HL-60/S4 treated with retinoic acid at 250 ng/mL for 4 days and 3 days (cell line): ENCODE results near the gene ASIC4.

ENCODE experiments used
- in situ Hi-C: fragments of 300-500 bp; cut with MboI; formaldehyde crosslinking; loops from 2 replicates; pipeline ENCODE4 v1.7.0; 2022; ENCODE audit warnings: low sequenced_read_pairs

ASIC4 gene

DNA sequence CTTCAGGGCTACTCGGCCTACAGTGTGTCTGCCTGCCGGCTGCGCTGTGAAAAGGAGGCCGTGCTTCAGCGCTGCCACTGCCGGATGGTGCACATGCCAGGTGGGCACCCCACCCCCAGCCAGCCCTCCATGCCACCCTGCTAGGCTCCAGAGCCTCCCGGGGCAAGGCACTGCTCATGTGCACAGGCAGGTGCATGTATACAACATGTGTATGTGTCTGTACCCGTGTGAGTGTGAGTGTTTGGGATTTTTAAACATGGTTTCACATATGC lies 18.0 kb downstream of the ASIC4 start:
- in situ Hi-C loops = no loop called here

DNA sequence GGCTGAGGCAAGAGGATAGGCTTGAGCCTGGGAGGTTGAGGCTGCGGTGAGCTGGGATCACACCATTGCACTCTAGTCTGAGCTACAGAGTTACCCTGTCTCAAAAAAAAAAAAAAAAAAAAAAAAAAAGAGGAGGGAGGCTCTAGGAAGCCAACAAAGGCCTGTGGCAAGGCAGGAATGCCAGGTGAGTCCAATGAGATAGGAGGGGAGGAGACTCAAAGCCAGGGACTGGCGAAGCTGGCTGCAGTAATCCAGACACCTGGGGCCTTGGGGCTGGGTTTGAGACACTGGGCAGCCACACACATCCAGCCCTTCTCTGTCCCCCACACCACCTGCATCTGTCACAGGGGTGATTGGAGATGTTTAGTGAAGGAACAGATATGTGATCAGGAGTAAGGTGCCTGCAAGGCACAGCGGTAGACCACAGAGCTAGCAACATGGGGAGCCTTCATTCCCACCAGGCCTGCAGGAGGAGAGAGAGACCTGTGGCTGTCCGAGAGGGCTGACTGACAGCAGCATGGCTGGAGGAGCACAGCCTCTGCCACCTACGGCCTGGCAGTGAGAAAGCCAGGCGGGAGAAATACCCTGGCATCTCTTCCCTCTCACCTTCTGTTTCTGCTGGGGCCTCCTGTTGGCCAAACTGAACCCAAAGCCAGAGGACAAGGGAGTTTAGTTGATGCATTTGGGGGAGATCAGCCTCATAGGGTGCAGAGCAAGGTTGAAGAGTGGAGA lies 19.8 kb downstream of the ASIC4 start:
- in situ Hi-C loops = no loop called here

DNA sequence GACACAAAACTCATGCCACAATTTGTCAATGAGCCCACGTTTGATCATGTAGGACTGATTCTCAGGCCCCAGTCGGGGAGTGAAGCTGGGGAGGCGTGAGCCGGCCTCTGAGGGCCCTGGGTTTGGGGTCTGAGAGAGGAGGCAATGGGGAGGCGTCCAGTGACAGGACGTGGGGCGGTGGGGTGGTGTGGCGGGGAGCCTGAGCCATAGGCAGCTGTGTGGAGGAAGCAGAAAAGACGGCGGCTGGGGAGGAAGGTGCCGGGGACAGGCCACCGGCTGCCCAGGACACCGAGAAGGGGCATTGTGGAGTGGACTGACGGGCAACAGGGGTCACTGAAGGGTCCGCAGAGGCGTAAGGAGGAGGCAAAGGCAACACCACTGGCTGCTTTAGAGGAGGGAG lies 22.1 kb downstream of the ASIC4 start:
- in situ Hi-C loops = no loop called here

DNA sequence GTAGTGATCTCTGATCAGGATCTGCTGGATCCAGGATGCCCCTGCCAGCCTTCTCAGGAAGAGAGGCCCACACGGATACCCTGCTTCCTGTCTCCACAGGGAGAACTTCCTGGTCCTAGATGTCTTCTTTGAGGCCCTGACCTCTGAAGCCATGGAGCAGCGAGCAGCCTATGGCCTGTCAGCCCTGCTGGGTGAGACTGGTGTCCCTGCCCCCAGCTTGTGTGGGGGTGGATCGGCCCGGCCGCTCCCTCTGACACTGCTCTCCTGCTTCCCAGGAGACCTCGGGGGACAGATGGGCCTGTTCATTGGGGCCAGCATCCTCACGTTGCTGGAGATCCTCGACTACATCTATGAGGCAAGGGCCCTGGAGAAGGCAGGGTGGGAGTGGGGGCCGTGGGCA lies 22.7 kb downstream of the ASIC4 start:
- in situ Hi-C loops = no loop called here

DNA sequence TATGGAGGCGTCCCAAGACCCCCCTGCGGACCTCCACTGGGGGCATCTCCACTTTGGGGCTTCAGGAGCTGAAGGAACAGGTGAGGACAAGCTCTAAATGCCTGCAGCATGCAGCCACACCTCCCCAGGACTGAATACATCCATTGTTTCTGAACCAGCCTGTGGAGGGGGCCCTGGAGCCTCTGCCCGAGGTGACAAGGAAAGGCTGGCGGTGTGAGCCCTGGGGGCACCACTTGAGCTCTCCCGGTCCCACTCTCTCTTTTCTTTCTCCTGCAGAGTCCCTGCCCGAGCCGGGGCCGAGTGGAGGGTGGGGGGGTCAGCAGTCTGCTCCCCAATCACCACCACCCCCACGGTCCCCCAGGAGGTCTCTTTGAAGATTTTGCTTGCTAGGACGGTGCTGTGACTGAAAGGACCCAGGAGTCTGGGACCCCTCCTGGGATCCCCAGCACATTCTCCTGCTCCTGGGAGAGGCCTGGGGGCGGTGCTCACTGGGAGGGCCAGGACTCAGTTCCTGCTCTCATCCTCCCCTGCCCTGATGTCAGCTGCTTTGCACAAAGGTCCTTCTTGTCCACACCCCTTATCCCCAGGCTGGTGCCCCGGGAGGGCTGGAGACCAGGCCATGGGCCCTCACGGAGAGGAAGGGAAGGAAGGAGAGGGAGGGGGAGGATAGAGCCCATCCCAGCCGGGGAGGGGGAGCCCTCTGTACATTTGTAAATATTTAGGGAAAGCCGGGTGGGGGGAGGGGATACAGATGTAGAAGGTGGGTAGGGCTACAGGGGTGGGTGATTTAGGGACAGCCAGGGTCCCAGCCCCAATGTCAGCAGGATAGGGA lies 23.6 kb downstream of the ASIC4 start:
- in situ Hi-C loops = no loop called here

DNA sequence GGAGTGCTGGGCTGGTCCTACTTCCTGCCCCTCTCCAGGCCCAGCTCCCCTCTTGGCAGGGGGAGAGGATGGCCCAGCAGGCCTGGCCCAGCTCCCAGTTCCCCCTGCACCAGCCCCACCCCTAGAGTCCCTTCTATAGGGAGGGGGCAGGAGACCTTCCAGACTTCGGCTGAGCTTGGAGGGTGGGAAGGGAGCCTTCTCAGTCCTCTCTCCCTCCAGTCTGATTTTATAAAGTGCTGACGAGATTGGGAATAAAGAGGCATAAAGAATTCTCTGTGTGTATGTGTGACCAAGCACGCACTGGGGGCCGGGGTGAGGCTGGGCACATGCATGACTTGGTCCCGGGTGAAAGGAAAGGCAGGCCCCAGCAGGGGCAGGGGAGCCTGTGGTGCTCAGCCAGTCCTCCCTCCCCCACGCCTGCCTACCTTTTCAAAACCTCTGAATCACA lies 24.2 kb downstream of the ASIC4 start:
- in situ Hi-C loops = no loop called here

- in situ Hi-C loops = no loop called here
These were observed 24.9 kb downstream of the ASIC4 start for GRCh38 chr2:219538956-219539788.

- in situ Hi-C loops = no loop called here
These were observed 25.8 kb downstream of the ASIC4 start for GRCh38 chr2:219539926-219540678.

GRCh38 chr2:219540784-219541504 lies 26.7 kb downstream of the ASIC4 start:
- in situ Hi-C loops = no loop called here

GRCh38 chr2:219541611-219542180 lies 27.4 kb downstream of the ASIC4 start:
- in situ Hi-C loops = no loop called here

DNA sequence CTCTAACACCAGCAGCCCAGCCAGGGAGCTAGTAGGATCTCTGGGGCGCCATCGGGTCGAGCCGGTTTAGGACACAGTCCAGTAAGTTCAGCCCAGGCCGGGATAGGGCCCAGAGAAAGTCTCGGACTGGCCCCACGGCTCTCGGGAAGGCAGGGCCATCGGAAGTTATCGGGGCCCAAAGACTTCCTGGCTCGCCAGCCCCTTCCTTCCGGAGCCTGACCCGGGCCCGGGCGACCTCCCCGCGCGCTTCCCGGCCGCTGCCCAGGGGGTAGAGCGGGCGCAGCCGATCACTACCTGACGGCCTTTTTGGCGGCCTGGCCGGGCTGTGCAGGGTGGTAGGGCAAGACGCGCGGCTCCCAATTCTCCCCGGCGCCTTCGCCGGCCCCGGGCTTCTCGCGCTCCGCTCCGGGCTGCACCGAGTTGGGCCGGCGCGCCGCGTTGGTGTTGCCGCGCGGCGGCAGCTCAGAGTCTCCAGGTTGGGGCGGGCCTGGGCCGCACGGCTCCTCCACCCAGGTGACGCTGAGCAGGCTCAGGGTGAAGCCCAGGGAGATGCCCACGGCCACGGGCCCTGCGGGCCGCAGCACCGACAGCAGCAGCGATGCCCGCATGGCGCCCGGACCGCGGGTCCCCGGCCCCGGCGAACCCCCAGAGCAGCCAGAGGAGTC lies 28.8 kb downstream of the ASIC4 start:
- in situ Hi-C loops = no loop called here

DNA sequence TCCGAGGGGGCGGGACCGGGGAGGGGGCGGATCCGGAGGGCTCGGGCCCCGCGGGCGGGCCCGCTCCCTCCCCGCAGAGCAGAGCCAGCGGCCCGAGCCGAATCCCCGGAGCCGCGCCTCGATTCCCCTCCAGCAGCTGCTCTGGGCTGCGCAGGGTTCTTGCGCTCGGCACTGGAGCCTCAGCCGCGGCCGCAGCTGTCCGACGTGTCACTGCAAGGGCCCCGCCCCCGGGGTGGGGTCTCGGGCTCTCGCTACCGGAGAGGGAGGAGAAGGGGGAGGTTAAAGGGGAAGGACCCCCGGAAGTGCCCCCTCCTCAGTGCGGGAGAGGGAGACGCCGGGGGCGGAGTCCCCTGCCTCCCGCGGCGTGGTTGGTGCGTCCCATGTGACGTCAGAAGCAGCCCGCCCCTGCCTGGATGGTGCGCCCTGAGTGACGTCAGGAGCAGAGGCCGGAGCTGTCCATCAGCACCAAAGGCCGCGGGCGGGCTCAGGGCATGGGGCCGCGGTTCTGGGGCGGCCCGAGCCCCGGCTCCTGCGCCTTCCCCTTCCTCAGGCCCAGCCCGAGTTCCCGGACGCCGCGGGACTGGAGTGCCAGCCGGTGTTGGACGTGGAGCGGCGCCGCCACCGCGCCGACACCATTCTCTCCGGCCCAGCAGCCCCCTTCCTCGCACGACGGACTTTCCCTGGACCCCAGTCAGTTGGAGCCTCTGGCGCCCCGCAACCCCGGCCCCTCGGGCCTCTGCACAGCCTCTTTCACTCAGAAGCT lies 29.5 kb downstream of the ASIC4 start, which contains the start of the genes CHPF and TMEM198:
TSS of gene CHPF (minus strand) at position 214 of the 763 bp plus-strand sequence. CDS start 271 bp downstream, outside the sequence.
TSS of gene TMEM198 (plus strand) at position 433 of the 763 bp plus-strand sequence. CDS start 700 bp downstream, outside the sequence.
- in situ Hi-C loops = no loop called here

GRCh38 chr2:219544567-219544966 lies 30.3 kb downstream of the ASIC4 start:
- in situ Hi-C loops = no loop called here

DNA sequence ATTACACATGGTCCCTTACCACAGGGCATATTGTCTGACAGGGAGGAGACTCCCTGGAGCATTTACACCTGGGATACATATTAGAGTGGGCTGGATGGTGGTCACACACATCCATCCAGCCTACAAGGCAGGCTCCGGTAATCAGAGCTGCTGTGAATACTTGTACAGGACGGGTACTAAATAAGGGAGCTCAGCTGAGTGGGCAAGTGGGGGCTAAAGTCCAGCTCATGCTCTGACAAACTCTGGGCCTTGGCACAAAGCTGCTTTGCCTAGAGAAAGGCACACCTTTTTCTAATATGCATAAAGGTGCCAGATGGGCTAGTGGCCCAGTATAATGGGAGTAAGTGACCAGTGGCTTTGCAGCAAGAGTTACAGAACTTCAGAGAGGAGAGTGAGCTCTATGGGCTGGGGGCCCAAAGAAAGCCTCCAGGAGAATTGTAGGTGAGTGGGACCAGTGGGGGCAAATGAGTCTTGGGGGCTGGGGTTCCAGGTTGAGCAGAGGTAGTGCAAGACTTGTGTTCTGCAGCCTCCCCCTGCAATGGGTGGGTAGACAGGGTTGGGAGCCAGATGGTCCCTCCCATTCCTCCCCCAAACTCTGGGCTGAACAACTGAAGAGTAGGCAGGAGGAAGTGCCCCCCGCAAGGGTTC lies 31.1 kb downstream of the ASIC4 start:
- in situ Hi-C loops = no loop called here

- in situ Hi-C loops = no loop called here
These were observed 31.7 kb downstream of the ASIC4 start for GRCh38 chr2:219545943-219546352.

DNA sequence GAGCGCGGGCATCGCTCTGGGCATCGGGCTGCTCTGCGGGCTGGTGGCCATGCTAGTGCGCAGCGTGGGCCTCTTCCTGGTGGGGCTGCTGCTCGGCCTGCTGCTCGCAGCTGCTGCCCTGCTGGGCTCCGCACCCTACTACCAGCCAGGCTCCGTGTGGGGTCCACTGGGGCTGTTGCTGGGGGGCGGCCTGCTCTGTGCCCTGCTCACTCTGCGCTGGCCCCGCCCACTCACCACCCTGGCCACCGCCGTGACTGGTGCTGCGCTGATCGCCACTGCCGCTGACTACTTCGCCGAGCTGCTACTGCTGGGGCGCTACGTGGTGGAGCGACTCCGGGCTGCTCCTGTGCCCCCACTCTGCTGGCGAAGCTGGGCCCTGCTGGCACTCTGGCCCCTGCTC lies 33.3 kb downstream of the ASIC4 start:
- in situ Hi-C loops = no loop called here

DNA sequence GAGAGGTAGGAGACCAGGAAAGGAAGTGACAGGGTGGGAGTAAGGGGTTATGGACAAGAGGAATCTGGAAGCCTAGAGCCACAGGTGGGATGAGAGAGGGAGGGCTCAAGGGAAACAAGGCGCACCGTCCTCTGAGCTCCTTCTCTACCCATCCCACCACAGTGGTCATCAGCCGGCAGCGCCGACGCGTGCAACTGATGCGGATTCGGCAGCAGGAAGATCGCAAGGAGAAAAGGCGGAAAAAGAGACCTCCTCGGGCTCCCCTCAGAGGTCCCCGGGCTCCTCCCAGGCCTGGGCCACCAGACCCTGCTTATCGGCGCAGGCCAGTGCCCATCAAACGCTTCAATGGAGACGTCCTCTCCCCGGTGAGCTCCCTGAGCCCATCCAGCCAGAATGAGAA lies 34.7 kb downstream of the ASIC4 start:
- in situ Hi-C loops = no loop called here

DNA sequence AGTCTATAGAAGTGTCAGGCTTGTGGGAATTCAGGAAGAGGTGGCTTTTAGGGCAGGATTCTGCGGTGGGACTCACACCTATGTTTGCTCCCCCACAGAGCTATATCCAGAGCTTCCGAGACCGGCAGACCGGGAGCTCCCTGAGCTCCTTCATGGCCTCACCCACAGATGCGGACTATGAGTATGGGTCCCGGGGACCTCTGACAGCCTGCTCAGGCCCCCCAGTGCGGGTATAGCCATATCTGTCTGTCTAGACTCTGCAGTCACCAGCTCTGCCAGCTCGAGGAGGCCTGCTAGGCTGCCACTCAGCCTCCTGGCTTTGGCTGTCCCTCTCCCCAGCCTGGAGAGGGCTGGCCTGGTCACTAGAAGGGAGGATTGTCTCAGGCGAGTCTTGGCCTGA lies 35.3 kb downstream of the ASIC4 start:
- in situ Hi-C loops = no loop called here
